GM12801 (cell line): ENCODE data around the gene CTR9.

Source experiments
- CTCF ChIP-seq: IDR thresholded peaks from one replicate; pipeline ENCODE4 v1.5.1; 2011; ENCODE audit warnings: control low read depth; ENCODE audit not compliant: insufficient read length; ENCODE audit errors: extremely low read depth

The CTR9 gene

GRCh38 chr11:10728789-10729472, 22.1 kb upstream of the CTR9 start:
- TF ChIP-seq CTCF, result no peak

GRCh38 chr11:10730151-10730550, 20.9 kb upstream of the CTR9 start:
- no peak for TF ChIP-seq CTCF

- TF ChIP-seq CTCF, result no peak
Observed at GRCh38 chr11:10731064-10731680, 19.9 kb upstream of the CTR9 start.

- TF ChIP-seq CTCF, result no peak
Observed at GRCh38 chr11:10735481-10736475, 15.3 kb upstream of the CTR9 start.

- TF ChIP-seq CTCF, result no peak
Observed at GRCh38 chr11:10742460-10743208, 8.4 kb upstream of the CTR9 start.

GRCh38 chr11:10743354-10744000, 7.6 kb upstream of the CTR9 start:
- no peak for TF ChIP-seq CTCF

GRCh38 chr11:10744206-10744605, 6.8 kb upstream of the CTR9 start:
- TF ChIP-seq CTCF, result no peak
